NCI-H2107 treated with DMSO at 0.1 percent for 48 hours (cell line): Measurements from ENCODE around the gene ZMIZ1.

Source experiments
- DNase-seq: peaks from one replicate; lab custom pipeline; 2025; ENCODE audit not compliant: unreplicated experiment; lab: John Stamatoyannopoulos, UW

ZMIZ1 gene

DNA sequence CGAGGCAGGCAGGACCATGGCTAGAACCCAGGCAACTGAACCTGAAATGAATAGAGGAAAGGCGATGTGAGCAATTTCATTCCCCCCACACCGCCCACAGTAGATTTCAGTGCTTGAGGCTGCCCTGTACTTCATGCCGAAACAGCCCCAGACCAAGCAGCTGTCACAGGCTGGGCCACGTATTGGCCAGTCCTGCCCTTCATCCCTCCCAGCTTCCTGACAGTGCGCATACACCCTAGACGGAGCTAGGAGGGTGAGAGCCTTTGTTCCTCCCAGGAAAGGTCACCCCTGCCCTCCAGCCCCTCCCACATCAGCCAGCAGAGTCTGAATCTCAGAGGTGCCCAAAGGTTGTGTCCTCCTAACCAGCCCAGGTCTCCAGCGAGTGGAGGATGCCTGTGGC lies 98.8 kb downstream of the ZMIZ1 start:
- no peak for DNase-seq

DNA sequence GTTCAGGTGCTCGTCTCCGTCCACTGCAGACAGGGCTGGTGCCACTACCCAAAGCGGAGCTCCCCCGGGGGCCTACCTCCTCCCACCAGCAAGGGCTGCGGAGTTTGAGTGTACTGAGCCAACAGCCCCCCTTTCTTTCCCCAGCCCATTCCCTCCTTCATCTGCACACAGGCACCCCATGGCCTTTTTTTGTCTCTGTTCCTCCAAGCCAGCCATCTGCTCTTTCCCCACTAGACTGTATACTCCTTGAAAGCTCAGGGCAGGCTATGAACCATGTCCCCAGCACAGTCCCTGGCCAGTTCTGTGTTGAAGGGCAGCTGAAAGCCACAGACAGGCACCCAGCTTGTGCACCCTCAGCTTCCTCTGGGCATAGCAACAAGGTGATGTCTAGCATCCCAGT lies 99.4 kb downstream of the ZMIZ1 start:
- no peak for DNase-seq

DNA sequence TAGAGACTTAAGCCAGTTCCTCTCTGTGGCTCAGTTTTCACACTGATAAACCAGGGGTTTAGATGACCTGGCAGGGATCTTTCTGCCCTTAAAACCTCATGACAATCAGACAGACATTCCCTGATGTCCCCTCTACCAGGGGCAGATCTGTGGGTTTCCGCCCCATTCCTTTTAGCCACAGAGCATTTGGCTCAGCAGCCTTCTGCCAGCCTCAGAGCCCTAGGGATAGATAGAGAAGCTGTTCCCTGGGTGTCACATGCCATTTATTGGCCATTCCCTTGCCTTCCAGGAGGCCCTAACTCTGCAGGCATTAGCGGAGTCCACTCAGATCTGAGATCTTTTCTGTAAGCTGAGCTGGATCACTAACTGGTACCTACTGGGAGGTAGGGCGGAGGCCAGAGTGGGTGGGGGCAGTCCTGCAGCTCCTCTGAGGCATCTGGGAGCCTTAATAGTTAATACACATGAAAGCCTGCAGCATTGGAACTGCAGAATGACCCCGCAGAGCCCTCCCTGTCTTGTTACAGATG lies 101.5 kb downstream of the ZMIZ1 start:
- no peak for DNase-seq

DNA sequence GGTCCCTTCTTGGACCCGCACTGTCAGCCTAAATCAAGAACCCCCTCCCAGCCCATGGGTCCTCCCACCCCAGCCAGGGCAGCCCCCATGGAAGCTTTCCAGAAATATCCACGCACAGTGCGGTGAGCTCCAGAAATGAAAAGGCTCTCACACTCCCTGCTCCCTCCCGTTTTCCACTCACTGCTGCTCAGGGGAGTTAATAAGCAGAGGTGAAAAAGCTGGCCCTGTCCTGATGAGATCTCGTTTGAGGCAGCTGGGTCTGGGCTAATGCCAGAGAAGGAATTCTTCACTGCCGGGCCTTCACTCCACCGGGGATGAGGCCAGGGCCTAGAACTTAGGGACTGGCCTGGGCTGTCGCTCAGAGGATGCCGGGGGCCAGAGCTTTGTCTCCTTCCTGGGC lies 102.2 kb downstream of the ZMIZ1 start:
- no peak for DNase-seq

DNA sequence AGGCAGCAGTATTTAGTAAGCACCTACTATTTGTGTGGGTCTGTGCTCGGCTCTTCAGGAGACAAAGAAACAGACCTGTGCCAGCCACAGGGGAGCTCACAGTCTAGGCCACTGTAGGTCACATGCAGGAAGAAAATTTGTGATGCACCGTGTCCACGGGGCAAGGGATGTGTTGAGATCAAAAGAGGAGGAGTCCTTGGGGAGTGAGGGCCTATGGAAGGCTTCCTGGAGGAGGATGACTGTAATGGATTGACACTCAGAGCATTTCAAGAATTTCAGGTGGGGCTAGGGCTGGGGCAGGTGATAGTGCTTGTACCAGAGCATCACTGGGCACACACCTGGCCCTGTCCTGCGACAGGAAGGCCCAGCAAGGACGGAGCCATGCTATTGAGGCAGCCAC lies 102.7 kb downstream of the ZMIZ1 start:
- DNase-seq, result no peak

DNA sequence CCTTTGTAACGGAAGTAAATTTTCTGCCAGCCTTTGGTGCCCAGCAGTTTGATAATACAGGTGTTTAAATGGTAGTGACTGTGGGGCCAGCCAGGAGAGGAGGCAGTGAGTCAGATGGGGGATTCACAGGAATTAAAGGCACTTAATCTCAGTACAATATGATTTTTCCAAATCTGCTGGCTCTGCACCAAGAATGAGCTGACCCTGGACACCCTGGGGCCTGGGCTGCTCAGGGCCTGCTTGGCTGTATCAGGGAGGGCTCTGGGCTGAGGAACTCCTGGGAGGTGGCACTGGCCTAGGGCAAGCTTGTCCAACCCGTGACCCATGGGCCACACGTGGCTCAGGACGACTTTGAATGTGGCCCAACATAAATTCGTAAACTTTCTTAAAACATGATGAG lies 104.1 kb downstream of the ZMIZ1 start:
- no peak for DNase-seq

DNA sequence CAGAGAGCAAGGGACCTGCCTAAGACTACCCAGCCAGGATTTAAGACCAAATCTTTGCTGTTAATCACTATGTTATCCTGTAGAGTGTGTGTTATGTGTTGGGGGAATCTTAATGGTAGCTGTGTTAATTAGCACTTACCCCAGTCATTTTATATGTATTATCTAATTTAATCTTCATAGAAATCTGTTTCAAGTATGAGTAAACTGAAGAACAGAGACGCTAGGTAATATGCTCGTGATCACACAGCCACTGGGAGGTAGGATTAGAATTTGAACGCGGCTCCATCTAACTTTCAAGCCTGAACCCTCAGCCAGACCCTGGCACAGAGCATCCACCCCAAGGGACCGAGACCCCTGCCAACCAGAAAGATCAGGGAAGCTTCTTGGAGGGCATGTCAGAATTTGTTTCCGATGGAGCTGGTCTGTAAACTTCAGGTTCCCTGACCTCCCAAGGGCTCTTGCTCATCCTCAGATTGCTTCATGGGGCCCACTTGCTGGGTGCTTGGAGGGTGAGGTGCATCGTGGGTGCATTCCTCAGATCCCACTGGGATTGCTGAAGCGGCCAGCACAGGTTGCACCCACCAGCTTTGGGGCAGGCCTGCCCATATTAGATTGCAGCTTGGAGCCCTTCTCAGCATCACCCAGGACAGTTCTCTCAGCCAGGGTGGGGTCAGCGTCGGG lies 105.0 kb downstream of the ZMIZ1 start:
- no peak for DNase-seq

DNA sequence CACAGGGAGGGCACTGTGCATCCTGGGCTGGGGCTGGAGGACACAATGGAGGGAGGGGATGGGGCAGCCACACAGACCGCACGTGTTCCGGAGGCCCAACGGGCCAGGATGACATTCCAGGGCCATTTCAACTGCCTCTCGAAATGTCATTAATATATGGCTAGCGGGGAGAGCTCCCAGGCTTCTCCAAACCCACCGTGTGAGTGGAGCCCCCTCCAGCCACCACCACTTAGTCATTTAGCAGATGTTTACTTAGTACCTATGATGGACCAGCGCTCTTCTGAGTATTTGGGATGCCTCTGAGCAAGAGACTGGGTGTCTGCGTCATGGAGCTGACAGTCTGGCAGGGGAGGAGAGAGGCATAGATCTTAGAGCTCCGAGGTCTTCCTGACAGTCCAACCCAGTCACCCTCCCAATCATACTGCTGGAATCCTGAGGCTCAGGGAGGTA lies 107.3 kb downstream of the ZMIZ1 start:
- DNase-seq, result no peak

DNA sequence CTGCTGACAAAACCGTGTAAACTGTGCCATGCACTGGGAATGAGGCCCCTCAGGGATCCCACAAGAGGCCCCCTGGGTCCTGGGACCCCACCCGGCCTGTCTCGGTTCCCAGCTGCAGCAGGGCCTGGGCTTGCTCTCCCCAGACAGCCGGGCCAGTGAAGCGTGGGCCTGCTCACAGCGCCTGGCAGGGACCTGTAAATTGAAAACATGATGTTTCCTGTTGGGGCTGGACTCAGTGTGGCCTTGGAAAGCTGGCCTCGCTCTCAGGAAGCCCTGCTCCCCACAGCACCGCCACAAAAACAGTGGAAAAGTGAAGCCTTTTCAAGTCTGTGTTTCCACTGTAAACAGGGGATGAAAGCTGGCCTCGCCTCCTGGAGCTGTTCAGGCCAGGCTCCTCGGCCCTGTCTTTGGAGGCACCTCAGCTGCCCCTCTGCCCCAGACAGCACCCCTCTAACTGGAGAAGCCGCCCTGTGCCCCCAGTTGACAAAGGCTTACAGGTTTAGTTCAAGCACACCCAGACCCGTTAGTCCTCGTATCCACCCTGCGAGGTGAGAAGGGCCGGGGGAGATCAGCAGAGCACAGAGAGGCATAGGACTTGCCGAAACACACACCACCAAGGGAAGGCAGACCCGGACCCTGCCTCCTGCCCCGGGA lies 108.3 kb downstream of the ZMIZ1 start:
- DNase-seq, result no peak

DNA sequence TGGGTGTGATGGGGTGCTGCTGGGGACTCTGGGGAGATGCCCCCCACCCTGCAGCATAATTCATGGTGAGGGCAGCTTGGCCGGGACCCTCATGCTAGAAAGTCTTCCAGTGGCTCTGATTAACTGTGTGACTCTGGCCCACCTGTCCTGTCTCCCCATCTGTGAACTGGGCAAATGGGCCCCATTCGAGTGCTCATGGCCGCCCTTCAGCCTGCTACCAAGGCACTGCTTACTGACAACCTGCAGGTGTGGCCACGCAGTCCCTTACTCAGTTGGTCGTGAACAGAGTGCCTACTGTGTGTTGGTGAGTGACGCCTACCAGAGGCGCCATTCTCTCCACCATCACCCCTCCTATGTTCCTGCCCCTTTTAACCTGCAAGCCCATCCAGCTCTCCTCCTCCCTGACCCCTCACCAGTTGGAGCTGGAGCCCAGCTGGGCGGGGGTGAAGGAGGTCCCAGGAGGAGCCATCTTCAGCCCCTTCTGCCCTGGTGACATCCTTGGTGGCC lies 109.4 kb downstream of the ZMIZ1 start:
- DNase-seq, result no peak

DNA sequence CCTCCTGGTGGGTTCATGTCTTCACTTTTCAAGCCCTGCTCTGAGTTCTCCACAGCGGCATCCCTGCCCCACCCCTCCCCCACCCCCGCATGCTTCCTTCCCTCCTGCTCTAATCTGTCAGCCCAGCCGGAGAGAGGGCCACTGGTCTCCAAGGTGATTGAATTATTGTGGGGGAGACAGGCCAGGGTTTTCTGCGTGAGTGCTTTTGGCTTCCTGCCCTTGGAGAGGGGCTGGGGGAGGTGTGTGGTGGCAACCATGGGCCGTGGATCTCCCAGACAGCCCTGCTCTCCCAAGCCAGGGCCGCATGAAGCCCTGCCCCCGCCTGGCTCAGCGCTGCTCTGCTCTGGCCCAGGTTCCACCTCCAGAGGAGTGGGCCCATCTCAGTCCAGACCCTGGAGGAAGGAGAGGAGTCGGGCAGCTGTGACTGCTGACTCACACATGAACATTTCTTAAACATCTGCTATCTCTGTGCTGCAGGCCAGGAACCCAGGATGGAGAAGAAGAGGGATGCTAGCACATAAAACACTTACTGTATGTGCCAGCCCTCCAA lies 109.9 kb downstream of the ZMIZ1 start:
- DNase-seq, result peak; percentile 29

DNA sequence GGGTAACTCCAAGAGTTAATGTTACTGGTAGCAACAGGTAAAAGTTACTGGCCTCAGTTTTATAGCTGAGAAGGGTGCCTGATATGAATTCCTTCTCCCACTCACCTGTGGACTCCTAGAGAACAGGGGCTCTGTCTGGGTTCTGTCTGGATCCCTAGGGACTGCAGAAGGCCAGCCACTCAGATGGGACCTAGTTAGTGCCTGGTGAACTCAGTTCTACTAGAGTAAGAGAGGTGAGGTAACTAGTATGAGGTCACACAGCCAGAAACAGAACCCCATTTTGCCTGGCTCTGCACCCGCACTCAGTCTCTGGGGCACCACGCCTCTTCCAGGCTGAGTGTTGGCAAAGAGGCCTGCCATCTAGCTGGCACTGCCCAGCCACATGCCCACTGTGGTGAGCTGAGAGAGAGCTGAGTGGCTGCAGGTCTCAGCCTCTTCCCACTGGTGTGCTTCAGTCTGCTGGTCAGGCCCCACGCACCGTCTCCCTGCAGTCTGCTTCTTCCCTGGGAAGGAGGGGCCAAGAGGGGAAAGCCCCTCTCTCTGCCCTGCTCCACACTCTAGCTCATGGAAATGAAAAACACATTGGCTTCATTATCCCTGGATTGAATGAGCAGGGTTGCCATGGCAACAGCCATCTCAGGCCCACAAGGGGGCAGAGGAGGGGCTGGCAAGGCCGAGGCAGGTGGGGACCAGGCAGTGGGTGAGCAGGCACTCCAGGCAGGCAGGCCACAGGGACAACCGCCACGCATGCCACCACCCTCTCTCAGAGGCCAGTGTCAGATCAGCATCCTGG lies 110.6 kb downstream of the ZMIZ1 start:
- no peak for DNase-seq

DNA sequence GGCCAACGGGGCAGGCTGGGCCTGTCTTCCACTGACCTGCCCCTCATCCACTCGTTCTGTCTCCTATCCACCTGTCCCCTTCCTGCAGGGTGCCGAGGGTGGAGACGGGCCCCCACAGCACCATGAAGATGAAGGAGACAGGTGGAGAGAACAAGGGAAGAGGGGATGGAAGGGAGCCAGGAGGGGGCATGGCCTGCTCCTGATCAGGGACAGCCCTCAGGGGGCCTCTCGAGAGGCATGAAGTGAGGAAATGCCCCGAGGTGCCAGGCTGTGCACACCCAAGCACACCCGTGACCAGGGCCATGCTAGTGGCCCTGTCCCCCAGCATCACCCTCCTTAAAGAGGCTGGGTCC lies 111.2 kb downstream of the ZMIZ1 start:
- DNase-seq, result no peak

DNA sequence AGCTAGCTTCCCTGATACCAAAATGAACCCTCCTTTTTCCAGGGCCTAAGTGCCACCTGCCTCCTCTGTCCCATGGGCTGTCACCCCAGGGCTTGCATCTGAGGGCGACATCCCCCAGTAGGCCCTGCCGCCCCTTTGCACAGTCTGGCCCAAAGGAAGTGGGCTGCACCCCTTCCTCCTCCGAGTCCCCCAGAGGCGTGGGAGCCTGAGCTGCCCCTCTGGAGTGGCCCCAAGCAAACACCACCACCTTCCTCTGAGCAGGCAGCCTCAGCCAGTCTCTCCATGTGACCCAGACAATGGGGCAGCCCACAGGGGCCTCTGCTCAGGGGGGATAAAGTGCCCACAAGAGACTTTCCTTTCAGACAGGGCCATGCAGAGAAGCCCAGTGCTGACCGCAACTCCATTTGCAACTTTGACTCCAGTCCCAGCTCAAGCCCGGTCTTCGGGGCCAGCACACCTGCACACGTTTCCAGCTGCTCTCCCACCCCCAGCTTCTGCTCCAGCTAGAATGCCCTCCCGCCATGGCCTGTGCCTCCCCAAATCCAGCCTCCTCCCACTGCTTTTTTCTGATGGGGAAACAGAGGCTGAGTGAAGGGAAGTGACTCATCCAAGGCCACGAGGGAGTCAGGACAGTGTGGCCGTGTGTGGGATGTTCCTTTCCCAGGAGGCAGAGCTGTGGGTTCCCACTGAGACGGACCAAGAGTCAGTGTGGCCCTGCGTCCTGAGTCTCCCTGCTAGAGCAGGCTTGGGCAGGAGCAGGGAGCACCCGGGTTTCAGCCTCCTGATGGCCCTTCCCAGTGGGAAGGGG lies 111.9 kb downstream of the ZMIZ1 start:
- DNase-seq, result no peak

DNA sequence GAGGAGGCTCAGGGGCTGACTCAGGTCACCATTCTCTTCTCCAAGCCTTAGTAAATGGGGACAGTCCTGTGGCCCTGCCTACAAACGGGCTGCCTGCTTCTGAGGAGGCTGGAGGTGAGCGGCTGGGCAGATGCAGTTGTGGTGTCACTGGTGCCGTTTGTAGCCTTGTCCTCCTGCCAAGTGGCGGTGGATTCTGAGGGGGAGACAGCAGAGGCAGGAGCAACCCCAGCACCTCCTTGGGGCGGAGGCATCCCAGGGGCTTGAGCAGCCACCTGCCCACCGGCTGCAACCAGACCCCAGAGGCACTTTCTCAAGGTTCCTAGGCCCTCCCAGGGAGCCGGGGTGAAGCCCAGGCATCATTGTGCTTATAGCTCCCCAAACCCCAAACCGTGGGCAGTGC lies 112.5 kb downstream of the ZMIZ1 start:
- no peak for DNase-seq

DNA sequence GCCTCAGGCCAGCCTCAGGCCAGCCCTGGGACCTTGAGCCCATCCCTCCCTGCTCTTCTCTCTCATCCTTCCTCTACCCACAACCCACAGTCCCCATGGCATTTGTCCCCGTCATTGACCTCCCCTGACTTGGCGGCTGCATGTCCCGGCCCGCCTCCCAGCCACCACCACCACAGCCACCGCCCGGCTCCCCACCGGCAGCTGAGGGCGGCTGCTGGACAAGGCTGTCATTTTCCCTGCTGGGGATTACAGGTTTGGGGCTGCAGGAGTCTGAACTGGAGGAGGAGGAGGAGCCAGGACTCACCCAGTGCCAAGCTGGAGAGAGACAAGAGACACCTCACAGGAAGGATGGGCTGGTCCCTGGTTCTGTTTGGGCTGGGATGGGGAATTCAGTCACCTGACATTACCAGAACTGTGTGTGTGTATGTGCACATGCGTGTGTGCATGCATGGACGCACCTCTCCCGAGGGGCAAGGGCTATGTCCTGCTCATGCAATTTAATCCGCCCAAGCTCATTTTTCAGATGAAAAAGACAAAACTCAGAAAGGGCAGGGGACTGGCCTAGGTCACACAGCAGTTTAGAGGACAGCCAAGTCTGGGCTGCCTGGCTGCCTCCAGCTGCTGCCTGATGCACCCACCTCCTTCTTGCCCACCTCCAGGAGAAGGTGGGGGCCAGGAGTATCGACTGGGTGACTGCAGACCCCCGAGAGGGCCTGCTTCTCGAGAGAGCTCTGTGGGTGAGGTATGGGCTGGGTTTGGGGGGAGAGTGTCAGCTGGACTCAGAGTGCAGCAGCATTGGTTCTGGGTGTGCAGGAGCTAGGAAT lies 113.1 kb downstream of the ZMIZ1 start:
- DNase-seq, result no peak

DNA sequence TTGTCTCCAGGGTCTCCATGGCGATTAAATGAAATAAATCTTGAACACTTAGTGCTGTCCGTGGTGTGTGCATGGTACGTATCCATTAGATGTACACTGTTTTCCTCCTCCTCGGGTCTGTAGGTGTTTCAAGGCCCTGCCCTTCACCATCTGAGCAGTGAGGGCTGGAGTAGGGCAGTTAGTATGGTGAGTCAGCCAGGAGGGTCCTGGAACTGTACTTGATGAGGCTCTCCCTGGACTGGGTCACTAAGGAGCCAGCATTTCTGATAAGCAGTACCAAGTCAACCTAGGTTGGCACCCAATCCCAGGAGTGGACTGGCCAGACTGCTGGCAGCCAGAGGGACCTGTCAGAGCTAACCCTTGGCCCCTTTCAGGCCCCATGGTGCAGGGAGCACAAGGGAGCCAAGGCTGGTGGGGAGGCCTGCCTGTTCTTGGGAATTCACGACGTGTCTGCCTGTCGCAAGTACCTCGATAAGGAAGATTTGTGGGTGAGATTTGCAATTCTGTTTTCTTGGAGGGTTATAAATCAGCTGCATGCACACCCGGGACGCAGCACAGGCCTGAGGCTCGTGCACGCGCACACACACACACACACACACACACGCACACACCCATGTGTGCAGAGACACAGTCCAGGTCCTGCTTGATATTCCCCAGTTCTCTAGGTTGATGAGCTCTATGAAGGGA lies 114.2 kb downstream of the ZMIZ1 start:
- no peak for DNase-seq

DNA sequence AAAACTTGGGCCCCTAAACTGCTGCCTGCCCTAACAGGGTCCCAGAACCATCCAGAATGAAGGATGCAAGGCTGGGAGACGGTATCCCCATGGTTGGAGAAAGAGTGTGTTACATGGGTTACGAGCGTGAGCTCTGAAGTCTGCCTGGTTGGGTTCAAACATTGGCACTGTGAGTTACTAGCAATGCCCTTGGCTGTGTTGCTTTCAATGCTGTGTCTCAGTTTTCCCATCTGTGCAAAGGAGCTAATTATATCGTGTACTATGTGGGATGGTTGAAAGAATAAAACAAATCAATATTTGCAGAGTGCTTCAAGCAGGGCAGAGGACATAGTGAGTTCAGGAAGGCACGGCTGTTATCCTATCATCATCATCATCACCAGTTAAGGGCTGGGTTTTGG lies 114.7 kb downstream of the ZMIZ1 start:
- DNase-seq, result no peak

DNA sequence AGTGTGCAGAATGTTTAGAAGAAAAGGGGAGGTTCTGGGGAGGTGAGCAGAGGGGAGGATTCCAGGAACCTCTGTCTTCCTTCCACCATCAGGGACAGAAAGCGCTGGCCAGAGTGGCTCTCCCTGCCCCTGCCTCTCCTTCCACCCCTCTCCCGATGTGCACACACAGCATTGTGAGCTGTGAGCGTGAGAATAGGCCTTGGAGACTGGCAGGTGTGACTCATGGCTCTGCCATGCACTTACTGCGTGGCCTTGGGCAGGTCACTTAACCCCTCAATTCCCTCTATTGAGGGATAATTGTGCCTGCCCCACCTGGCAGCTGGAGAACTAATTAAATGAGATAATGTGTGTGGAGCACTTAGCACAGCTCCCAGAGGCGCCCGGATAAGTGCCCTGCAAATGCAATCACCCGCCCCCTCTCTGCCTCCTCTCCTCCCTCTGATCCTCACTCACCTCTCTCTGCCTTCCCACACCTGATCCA lies 115.4 kb downstream of the ZMIZ1 start:
- DNase-seq, result no peak
